Lower leg skin (tissue), 3 donors: Measurements from ENCODE around the gene KANK4.

Experiments used
- CTCF ChIP-seq, 3 donors: fragments of 450-650 bp; IDR thresholded peaks; one replicate each; pipeline ENCODE4 v1.5.1; 2016; ENCODE audit warnings: antibody characterized with exemption in 3 of 3, mild to moderate bottlenecking in 3 of 3, moderate library complexity in 2 of 3
- POLR2A ChIP-seq, 2 donors: fragments of 450-650 bp; IDR thresholded peaks; one replicate each; pipeline ENCODE4 v1.6.1; 2016 to 2017; ENCODE audit warnings: antibody characterized with exemption in 2 of 2, mild to moderate bottlenecking in 1 of 2, moderate library complexity in 1 of 2

DNA sequence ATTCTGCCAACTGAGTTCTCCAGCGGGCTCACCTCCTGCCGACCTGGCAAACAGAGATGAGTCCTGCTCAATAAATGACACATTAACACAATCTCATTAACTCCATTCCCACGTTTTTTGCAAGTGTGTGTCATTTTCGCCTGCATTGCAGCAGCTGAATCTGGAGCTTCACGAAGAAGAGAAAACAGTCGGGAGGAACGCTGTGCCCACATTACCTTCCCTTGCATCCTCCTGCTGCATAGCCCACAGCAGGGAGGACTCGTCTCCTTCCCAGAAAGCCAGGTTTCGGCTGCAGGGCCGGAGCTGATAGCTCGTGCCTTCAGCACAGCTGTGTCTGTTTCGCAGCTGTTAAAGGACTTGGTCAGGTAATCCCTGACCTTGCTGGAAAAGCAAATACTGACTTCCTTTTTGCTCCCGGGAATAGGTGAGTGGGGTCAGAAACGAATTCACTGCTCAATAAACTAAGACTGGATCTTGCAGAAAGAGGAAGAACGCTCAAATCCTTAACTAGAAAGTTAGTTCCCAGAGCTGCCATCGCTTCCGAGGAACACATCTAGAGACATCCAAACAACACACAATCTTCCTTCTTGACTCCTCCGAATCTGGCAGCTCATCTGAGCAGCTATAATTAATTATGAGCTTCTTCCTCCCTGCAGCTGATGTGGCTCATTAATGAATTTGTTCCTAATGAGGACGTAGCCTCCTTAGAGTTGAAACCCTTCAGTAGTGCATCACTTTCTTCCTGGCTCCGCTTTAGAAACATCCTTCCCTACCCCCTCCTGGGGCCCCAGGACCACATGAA is 33.0 kb downstream of the KANK4 start:
- no peak for TF ChIP-seq CTCF (IDR thresholded peaks at IDR 0.05)
- TF ChIP-seq POLR2A (IDR thresholded peaks at IDR 0.05), result no peak
